Panc1 (cell line): Measurements from ENCODE around the gene ELFN2. TPM values are rescaled to one million over a fixed set of nuclear protein-coding genes. Genes with fewer than 3 reads are reported as not detected.

Source experiments
- ATAC-seq: fragments of 200-7000 bp; cut with Tn5 transposase; 2 replicates; pipeline ENCODE4 v1.9.1; 2020; ENCODE audit warnings: mild to moderate bottlenecking, moderate library complexity
- BruUV-seq: library from RNA; stranded (reverse); fragments of 400-500 nt; replicated peaks from 2 replicates; lab custom pipeline; 2021; lab: Mats Ljungman, UMichigan
- CTCF ChIA-PET: fragments of 300-600 bp; sonication (Branson Sonifier 250); formaldehyde crosslinking; loops from one replicate; lab custom pipeline; 2022; ENCODE audit warnings: antibody characterized with exemption; lab: Charles Lee
- POLR2A ChIA-PET: fragments of 300-600 bp; sonication (Branson Sonifier 250); formaldehyde crosslinking; loops from one replicate; lab custom pipeline; 2022; ENCODE audit warnings: antibody characterized with exemption; lab: Charles Lee
- DNase-seq: peaks from one replicate; pipeline ENCODE4 v3.0.0-alpha.2; 2010; ENCODE audit warnings: low read depth, low spot score
- H3K27ac ChIP-seq: 2 replicates; pipeline ENCODE4 v1.5.1; 2011; ENCODE audit warnings: mild to moderate bottlenecking, low read length, inconsistent platforms
- H3K27me3 ChIP-seq: fragments of 200-500 bp; sonication (Bioruptor generic); 2 replicates; pipeline ENCODE4 v1.6.0; 2014; ENCODE audit warnings: low read length, inconsistent platforms; ENCODE audit not compliant: control insufficient read depth, insufficient read depth
- H3K36me3 ChIP-seq: fragments of 200-500 bp; sonication (Bioruptor generic); 2 replicates; pipeline ENCODE4 v1.5.1; 2014; ENCODE audit warnings: inconsistent platforms, mild to moderate bottlenecking, low read length, moderate library complexity; ENCODE audit not compliant: control insufficient read depth, insufficient read depth
- H3K4me1 ChIP-seq: 2 replicates; pipeline ENCODE4 v1.5.1; 2011; ENCODE audit warnings: inconsistent platforms, mild to moderate bottlenecking, low read length, moderate library complexity; ENCODE audit not compliant: control insufficient read depth, insufficient read depth
- H3K4me3 ChIP-seq, 2 experiments: 2 replicates each; pipeline ENCODE4 v1.5.1; 2011 to 2012; ENCODE audit warnings: low read depth in 2 of 2, low read length in 2 of 2, mild to moderate bottlenecking in 2 of 2, inconsistent platforms in 1 of 2, moderate library complexity in 1 of 2
- H3K9me3 ChIP-seq: fragments of 200-500 bp; sonication (Bioruptor generic); 2 replicates; pipeline ENCODE4 v1.5.1; 2014; ENCODE audit warnings: low read depth, mild to moderate bottlenecking, inconsistent platforms, low read length, moderate library complexity; ENCODE audit not compliant: control insufficient read depth, insufficient read depth
- POLR2AphosphoS5 ChIP-seq: IDR thresholded peaks from 2 replicates; pipeline ENCODE4 v1.6.1; 2012; ENCODE audit warnings: mild to moderate bottlenecking, low read depth, low read length, moderate library complexity
- SIN3A ChIP-seq: IDR thresholded peaks from 2 replicates; pipeline ENCODE4 v1.6.1; 2012; ENCODE audit warnings: low read depth, mild to moderate bottlenecking, low read length, moderate library complexity, borderline replicate concordance; ENCODE audit not compliant: insufficient read depth
- TCF7L2 ChIP-seq: IDR thresholded peaks from 2 replicates; pipeline ENCODE4 v1.6.1; 2011; ENCODE audit warnings: mild to moderate bottlenecking, low read depth, low read length, inconsistent platforms
- in situ Hi-C: cut with HindIII; loops from 2 replicates; pipeline ENCODE4 v1.10.0; 2016; ENCODE audit warnings: low sequenced_read_pairs, low pct_unique_long_range_greater_than_20kb
- intact Hi-C: fragments of 100-400 bp; cut with micrococcal nuclease; formaldehyde crosslinking; loops from one replicate; pipeline ENCODE4 v1.10.0; 2022; ENCODE audit not compliant: unreplicated experiment
- total RNA-seq: library from RNA; stranded (reverse); gene quantifications from one replicate; pipeline ENCODE4 v1.2.1, GENCODE V29; 2021; ENCODE audit not compliant: unreplicated experiment
- TF ChIP-seq, protein P1 (sequence below), 2 experiments: IDR thresholded peaks; 2 replicates each; pipeline ENCODE4 v1.6.1; 2011 to 2012; ENCODE audit warnings: low read depth in 2 of 2, control low read depth in 1 of 2, low read length in 1 of 2, mild to moderate bottlenecking in 1 of 2, moderate library complexity in 1 of 2; ENCODE audit not compliant: insufficient read depth in 1 of 2
- TF ChIP-seq, protein P2 (sequence below): fragments of 450-650 bp; IDR thresholded peaks from 2 replicates; pipeline ENCODE4 v1.5.1; 2017; ENCODE audit warnings: mild to moderate bottlenecking

Gene ELFN2
- total RNA-seq, 1 experiment from 2014 or later, result 2.9 TPM

DNA sequence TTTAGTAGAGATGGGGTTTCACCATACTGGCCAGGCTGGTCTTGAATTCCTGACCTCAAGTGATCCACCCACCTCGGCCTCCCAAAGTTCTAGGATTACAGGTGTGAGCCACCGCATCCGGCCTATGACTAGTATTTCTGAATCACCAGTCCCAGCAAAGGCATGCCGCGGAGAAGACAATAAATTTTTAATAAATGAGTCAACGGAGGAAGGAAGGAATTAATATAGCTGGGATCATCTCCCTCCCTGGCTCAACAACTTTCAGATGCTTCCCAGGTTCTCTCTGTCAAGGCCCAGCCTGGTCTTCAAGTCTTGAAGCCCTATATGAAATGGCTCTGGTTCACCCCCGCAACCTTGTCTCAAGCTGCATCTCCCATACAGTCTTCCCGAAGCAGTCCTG, 99.3 kb downstream of the ELFN2 start:
- BruUV-seq, result no TSS peak
- TF ChIP-seq, protein P1, sequence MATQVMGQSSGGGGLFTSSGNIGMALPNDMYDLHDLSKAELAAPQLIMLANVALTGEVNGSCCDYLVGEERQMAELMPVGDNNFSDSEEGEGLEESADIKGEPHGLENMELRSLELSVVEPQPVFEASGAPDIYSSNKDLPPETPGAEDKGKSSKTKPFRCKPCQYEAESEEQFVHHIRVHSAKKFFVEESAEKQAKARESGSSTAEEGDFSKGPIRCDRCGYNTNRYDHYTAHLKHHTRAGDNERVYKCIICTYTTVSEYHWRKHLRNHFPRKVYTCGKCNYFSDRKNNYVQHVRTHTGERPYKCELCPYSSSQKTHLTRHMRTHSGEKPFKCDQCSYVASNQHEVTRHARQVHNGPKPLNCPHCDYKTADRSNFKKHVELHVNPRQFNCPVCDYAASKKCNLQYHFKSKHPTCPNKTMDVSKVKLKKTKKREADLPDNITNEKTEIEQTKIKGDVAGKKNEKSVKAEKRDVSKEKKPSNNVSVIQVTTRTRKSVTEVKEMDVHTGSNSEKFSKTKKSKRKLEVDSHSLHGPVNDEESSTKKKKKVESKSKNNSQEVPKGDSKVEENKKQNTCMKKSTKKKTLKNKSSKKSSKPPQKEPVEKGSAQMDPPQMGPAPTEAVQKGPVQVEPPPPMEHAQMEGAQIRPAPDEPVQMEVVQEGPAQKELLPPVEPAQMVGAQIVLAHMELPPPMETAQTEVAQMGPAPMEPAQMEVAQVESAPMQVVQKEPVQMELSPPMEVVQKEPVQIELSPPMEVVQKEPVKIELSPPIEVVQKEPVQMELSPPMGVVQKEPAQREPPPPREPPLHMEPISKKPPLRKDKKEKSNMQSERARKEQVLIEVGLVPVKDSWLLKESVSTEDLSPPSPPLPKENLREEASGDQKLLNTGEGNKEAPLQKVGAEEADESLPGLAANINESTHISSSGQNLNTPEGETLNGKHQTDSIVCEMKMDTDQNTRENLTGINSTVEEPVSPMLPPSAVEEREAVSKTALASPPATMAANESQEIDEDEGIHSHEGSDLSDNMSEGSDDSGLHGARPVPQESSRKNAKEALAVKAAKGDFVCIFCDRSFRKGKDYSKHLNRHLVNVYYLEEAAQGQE (IDR thresholded peaks at IDR 0.05; ENCODE audit: insufficient read depth in 1 of 2, low read depth in 2 of 2, low read length in 1 of 2), result no peak
- TF ChIP-seq TCF7L2, result no peak
- no peak for TF ChIP-seq POLR2AphosphoS5
- TF ChIP-seq, protein P2, sequence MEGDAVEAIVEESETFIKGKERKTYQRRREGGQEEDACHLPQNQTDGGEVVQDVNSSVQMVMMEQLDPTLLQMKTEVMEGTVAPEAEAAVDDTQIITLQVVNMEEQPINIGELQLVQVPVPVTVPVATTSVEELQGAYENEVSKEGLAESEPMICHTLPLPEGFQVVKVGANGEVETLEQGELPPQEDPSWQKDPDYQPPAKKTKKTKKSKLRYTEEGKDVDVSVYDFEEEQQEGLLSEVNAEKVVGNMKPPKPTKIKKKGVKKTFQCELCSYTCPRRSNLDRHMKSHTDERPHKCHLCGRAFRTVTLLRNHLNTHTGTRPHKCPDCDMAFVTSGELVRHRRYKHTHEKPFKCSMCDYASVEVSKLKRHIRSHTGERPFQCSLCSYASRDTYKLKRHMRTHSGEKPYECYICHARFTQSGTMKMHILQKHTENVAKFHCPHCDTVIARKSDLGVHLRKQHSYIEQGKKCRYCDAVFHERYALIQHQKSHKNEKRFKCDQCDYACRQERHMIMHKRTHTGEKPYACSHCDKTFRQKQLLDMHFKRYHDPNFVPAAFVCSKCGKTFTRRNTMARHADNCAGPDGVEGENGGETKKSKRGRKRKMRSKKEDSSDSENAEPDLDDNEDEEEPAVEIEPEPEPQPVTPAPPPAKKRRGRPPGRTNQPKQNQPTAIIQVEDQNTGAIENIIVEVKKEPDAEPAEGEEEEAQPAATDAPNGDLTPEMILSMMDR, result no peak
- no peak for TF ChIP-seq SIN3A
- Histone ChIP-seq H3K27me3 (no peaks in the 10 kb centered on the region), H3K9me3 (no peaks in the 10 kb centered on the region), H3K27ac (no peak overlapping the region), H3K36me3 (no peaks in the 10 kb centered on the region), H3K4me1 (no peaks in the 10 kb centered on the region; the same call in 1 of the 2 replicates), H3K4me3 (no peak overlapping the region)
- CTCF ChIA-PET, result no interaction called here
- intact Hi-C loops, result no loop called here
- in situ Hi-C loops, result no loop called here
- ATAC-seq, result no peak
- POLR2A ChIA-PET, result interaction anchor here (0.6 kb wide), 1 partner anchor 225 kb away, joined by 3 read pairs; no protein-coding TSS in a partner anchor
- DNase-seq, result no peak

DNA sequence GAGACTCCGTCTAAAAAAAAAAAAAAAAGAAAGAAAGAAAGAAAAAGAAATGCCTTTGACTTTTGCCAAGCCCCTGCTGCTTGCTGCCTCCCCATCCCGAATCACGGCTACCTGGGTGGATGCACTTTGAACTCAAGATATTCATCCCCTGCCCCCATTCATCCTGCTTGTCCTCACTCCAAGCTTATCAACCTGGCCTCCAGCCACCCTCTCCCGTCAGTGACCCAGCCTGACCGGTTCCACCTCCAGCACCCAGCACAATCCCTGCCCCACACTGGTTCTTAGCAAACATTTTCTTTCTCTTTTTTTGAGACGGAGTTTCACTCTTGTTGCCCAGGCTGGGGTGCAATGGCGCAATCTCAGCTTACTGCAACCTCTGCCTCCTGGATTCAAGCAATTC, 100.6 kb downstream of the ELFN2 start:
- no peak overlapping the region for H3K4me3 ChIP-seq
- TF ChIP-seq, protein P2, result no peak
- TF ChIP-seq, protein P1 (IDR thresholded peaks at IDR 0.05; ENCODE audit: insufficient read depth in 1 of 2, low read depth in 2 of 2, low read length in 1 of 2), result no peak
- no peak for TF ChIP-seq TCF7L2
- no peak for TF ChIP-seq POLR2AphosphoS5
- TF ChIP-seq SIN3A, result no peak
- H3K9me3 ChIP-seq, result no peaks in the 10 kb centered on the region
- CTCF ChIA-PET, result no interaction called here
- in situ Hi-C loops, result no loop called here
- intact Hi-C loops, result no loop called here
- no peaks in the 10 kb centered on the region; the same call in 1 of the 2 replicates for H3K4me1 ChIP-seq
- ATAC-seq, result no peak
- no TSS peak for BruUV-seq
- POLR2A ChIA-PET, result no interaction called here
- no peak overlapping the region for H3K27ac ChIP-seq
- no peak for DNase-seq
- no peaks in the 10 kb centered on the region for H3K36me3 ChIP-seq
- H3K27me3 ChIP-seq, result no peaks in the 10 kb centered on the region
